H9 (cell line): ENCODE measurements around the gene MC1R. TPM values are rescaled to one million over a fixed set of nuclear protein-coding genes. Genes with fewer than 3 reads are reported as not detected.

Experiments used
- DNase-seq: peaks from one replicate; pipeline ENCODE4 v3.0.0-alpha.2; 2017
- H2AFZ ChIP-seq: one replicate; pipeline ENCODE4 v1.6.1; 2013; ENCODE audit warnings: mild to moderate bottlenecking, low read length, control low read depth, moderate library complexity
- H2AK5ac ChIP-seq: 2 replicates; pipeline ENCODE4 v1.6.1; 2013; ENCODE audit warnings: low read length, control low read depth, mixed read lengths; ENCODE audit not compliant: insufficient read length
- H2BK120ac ChIP-seq: one replicate; pipeline ENCODE4 v1.6.1; 2013; ENCODE audit warnings: low read depth, mild to moderate bottlenecking, low read length, control low read depth, inconsistent platforms; ENCODE audit not compliant: poor library complexity, severe bottlenecking
- H2BK12ac ChIP-seq: 2 replicates; pipeline ENCODE4 v1.6.1; 2013; ENCODE audit warnings: low read length, control low read depth, mixed read lengths, low read depth; ENCODE audit not compliant: insufficient read length
- H2BK15ac ChIP-seq: 2 replicates; pipeline ENCODE4 v1.6.1; 2013; ENCODE audit warnings: low read depth, low read length, control low read depth
- H2BK20ac ChIP-seq: one replicate; pipeline ENCODE4 v1.6.1; 2013; ENCODE audit warnings: low read depth, mild to moderate bottlenecking, low read length, control low read depth, inconsistent platforms; ENCODE audit not compliant: poor library complexity, severe bottlenecking
- H2BK5ac ChIP-seq: 2 replicates; pipeline ENCODE4 v1.6.1; 2013; ENCODE audit warnings: low read length, control low read depth, mixed read lengths; ENCODE audit not compliant: insufficient read length
- H3K14ac ChIP-seq: 2 replicates; pipeline ENCODE4 v1.6.1; 2013; ENCODE audit warnings: low read length, control low read depth; ENCODE audit not compliant: insufficient read depth
- H3K18ac ChIP-seq: 2 replicates; pipeline ENCODE4 v1.6.1; 2013; ENCODE audit warnings: low read depth, mild to moderate bottlenecking, mixed read lengths, low read length, control low read depth; ENCODE audit not compliant: insufficient read length
- H3K23ac ChIP-seq: 2 replicates; pipeline ENCODE4 v1.6.1; 2013; ENCODE audit warnings: low read length, control low read depth, mixed read lengths, low read depth; ENCODE audit not compliant: insufficient read length
- H3K23me2 ChIP-seq: 2 replicates; pipeline ENCODE4 v1.6.1; 2013; ENCODE audit warnings: low read depth, mild to moderate bottlenecking, mixed read lengths, low read length, control low read depth; ENCODE audit not compliant: insufficient read length, poor library complexity, severe bottlenecking
- H3K27ac ChIP-seq: 2 replicates; pipeline ENCODE4 v1.5.1; 2013; ENCODE audit warnings: low read length, control low read depth, mixed read lengths, low read depth; ENCODE audit not compliant: insufficient read length
- H3K27me3 ChIP-seq: 2 replicates; pipeline ENCODE4 v1.6.1; 2013; ENCODE audit warnings: low read length, control low read depth, inconsistent platforms; ENCODE audit not compliant: insufficient read depth
- H3K4ac ChIP-seq: 2 replicates; pipeline ENCODE4 v1.6.1; 2013; ENCODE audit warnings: low read depth, mild to moderate bottlenecking, control low read depth, inconsistent platforms, low read length, moderate library complexity
- H3K4me1 ChIP-seq: 2 replicates; pipeline ENCODE4 v1.6.1; 2013; ENCODE audit warnings: low read length, control low read depth, inconsistent platforms; ENCODE audit not compliant: insufficient read depth
- H3K4me2 ChIP-seq: 2 replicates; pipeline ENCODE4 v1.6.1; 2013; ENCODE audit warnings: low read length, control low read depth, mixed read lengths; ENCODE audit not compliant: insufficient read length, insufficient read depth
- H3K56ac ChIP-seq: 2 replicates; pipeline ENCODE4 v1.6.1; 2013; ENCODE audit warnings: low read depth, mild to moderate bottlenecking, mixed read lengths, low read length, control low read depth; ENCODE audit not compliant: insufficient read length
- H3K79me1 ChIP-seq: 2 replicates; pipeline ENCODE4 v1.6.1; 2013; ENCODE audit warnings: low read depth, mild to moderate bottlenecking, moderate library complexity, low read length, control low read depth, inconsistent platforms; ENCODE audit not compliant: insufficient read depth, poor library complexity, severe bottlenecking
- H3K79me2 ChIP-seq: 2 replicates; pipeline ENCODE4 v1.6.1; 2013; ENCODE audit warnings: low read length, control low read depth, inconsistent platforms; ENCODE audit not compliant: insufficient read depth
- H3K9ac ChIP-seq: 2 replicates; pipeline ENCODE4 v1.6.1; 2013; ENCODE audit warnings: low read length, control low read depth, mixed read lengths; ENCODE audit not compliant: insufficient read length; ENCODE audit errors: extremely low read depth
- H3K9me3 ChIP-seq: one replicate; pipeline ENCODE4 v1.6.1; 2013; ENCODE audit warnings: low read depth, low read length, inconsistent platforms; ENCODE audit not compliant: control insufficient read depth
- H3T11ph ChIP-seq: one replicate; pipeline ENCODE4 v1.6.1; 2013; ENCODE audit warnings: mild to moderate bottlenecking, low read length, control low read depth, inconsistent platforms
- H4K20me1 ChIP-seq: one replicate; pipeline ENCODE4 v1.6.1; 2013; ENCODE audit not compliant: control insufficient read depth, insufficient read length, insufficient read depth
- H4K5ac ChIP-seq: 2 replicates; pipeline ENCODE4 v1.6.1; 2013; ENCODE audit warnings: low read depth, mild to moderate bottlenecking, mixed read lengths, low read length, control low read depth; ENCODE audit not compliant: insufficient read length
- H4K8ac ChIP-seq: replicated peaks from 2 replicates; pipeline ENCODE4 v1.6.1; 2013; ENCODE audit warnings: low read length, control low read depth, mixed read lengths, low read depth; ENCODE audit not compliant: insufficient read length
- H4K91ac ChIP-seq: 2 replicates; pipeline ENCODE4 v1.6.1; 2013; ENCODE audit warnings: low read depth, mild to moderate bottlenecking, moderate library complexity, mixed read lengths, low read length, control low read depth; ENCODE audit not compliant: insufficient read length
- H3K27ac Mint-ChIP-seq, 3 experiments: 2 replicates in 2 of 3; 3 replicates in 1 of 3; pipeline ENCODE4 v1.8.0; 2020 to 2021; ENCODE audit warnings: mixed read lengths in 3 of 3, mild to moderate bottlenecking in 1 of 3, moderate library complexity in 1 of 3
- H3K27me3 Mint-ChIP-seq: 2 replicates; pipeline ENCODE4 v1.8.0; 2021; ENCODE audit warnings: low read depth, mild to moderate bottlenecking, moderate library complexity, mixed read lengths
- H3K36me3 Mint-ChIP-seq, 3 experiments: 2 replicates in 2 of 3; 3 replicates in 1 of 3; pipeline ENCODE4 v1.8.0; 2020 to 2021; ENCODE audit warnings: low read depth in 3 of 3, mixed read lengths in 3 of 3; ENCODE audit not compliant: insufficient read depth in 1 of 3
- H3K4me1 Mint-ChIP-seq, 2 experiments: 2 replicates each; pipeline ENCODE4 v1.8.0; 2020; ENCODE audit warnings: mixed read lengths in 2 of 2
- H3K4me3 Mint-ChIP-seq, 2 experiments: 2 replicates in 1 of 2; 3 replicates in 1 of 2; pipeline ENCODE4 v1.8.0; 2020 to 2021; ENCODE audit warnings: mild to moderate bottlenecking in 2 of 2, mixed read lengths in 2 of 2, moderate library complexity in 1 of 2
- H3K9me3 Mint-ChIP-seq, 2 experiments: 2 replicates in 1 of 2; 3 replicates in 1 of 2; pipeline ENCODE4 v1.8.0; 2020; ENCODE audit warnings: mild to moderate bottlenecking in 2 of 2, mixed read lengths in 2 of 2, moderate library complexity in 1 of 2
- WGBS: extraction: QIAGEN DNeasy Blood & Tissue Kit; methylation state at CpG from one replicate; pipeline ENCODE4 v1.1.7; 2013; ENCODE audit warnings: missing lambda C conversion rate, low lambda C conversion rate, mixed read lengths; ENCODE audit not compliant: insufficient read length; ENCODE audit errors: extremely low coverage; 5-methylcytosine and 5-hydroxymethylcytosine counted together
- total RNA-seq: library from RNA; stranded (reverse); gene quantifications from 2 replicates; pipeline ENCODE4 v1.2.1, GENCODE V29; 2021
- TF ChIP-seq, protein P1 (sequence below): fragments of 200-600 bp; sonication (generic); conservative IDR thresholded peaks from 3 replicates; pipeline ENCODE4 v1.8.0; 2021; ENCODE audit warnings: antibody characterized with exemption, mild to moderate bottlenecking

The MC1R gene
- total RNA-seq, 1 experiment from 2014 or later: 4.7 TPM

DNA sequence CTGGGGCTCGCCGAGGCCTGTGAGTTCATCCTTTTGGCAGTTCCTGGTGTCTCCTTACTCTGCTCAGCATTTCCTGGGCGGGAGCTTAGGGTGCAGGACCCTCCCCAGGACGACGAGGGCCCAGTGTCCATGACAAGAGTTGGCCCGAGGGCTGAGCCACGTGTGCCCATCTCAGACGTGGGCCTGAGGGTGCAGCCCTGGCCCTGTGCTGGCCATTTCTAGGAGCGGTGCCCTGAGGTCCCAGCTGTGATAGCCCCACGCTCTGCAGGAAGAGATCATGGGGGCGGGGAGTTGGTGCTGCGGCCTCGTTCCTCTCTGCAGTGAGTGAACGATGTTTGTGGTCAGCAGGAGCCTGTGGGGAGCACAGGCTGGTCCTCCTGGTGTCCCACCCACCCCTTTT is 6.0 kb upstream of the MC1R start:
- no peaks in the 10 kb centered on the region for H4K20me1 ChIP-seq
- no peak overlapping the region for H3K18ac ChIP-seq
- Mint-ChIP-seq H3K27me3 (no peaks in the 10 kb centered on the region), H3K4me3 (no peak overlapping the region), H3K27ac (no peak overlapping the region), H3K36me3 (peaks cover 16 to 29% (median 24%) of the 10 kb centered on the region in 3 experiments; a peak in 6 of 7 replicates), H3K4me1 (peaks cover 2 to 7% of the 10 kb centered on the region in 2 experiments; a peak in 2 of 4 replicates), H3K9me3 (peaks cover 1 to 7% of the 10 kb centered on the region in 2 experiments; a peak in 2 of 5 replicates)
- no peak overlapping the region for H3T11ph ChIP-seq
- H3K4me2 ChIP-seq: no peak overlapping the region
- TF ChIP-seq, protein P1, sequence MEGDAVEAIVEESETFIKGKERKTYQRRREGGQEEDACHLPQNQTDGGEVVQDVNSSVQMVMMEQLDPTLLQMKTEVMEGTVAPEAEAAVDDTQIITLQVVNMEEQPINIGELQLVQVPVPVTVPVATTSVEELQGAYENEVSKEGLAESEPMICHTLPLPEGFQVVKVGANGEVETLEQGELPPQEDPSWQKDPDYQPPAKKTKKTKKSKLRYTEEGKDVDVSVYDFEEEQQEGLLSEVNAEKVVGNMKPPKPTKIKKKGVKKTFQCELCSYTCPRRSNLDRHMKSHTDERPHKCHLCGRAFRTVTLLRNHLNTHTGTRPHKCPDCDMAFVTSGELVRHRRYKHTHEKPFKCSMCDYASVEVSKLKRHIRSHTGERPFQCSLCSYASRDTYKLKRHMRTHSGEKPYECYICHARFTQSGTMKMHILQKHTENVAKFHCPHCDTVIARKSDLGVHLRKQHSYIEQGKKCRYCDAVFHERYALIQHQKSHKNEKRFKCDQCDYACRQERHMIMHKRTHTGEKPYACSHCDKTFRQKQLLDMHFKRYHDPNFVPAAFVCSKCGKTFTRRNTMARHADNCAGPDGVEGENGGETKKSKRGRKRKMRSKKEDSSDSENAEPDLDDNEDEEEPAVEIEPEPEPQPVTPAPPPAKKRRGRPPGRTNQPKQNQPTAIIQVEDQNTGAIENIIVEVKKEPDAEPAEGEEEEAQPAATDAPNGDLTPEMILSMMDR: no peak
- no peaks in the 10 kb centered on the region for H3K79me1 ChIP-seq
- no peak overlapping the region for H2BK20ac ChIP-seq
- no peak overlapping the region for H3K56ac ChIP-seq
- no peak overlapping the region for H3K23ac ChIP-seq
- H3K23me2 ChIP-seq: no peaks in the 10 kb centered on the region
- no peak for DNase-seq
- no peaks in the 10 kb centered on the region for H3K4me1 ChIP-seq
- no peak overlapping the region for H4K91ac ChIP-seq
- H3K27me3 ChIP-seq: no peaks in the 10 kb centered on the region
- H3K27ac ChIP-seq: no peak overlapping the region
- H2BK12ac ChIP-seq: no peak overlapping the region
- H2BK5ac ChIP-seq: no peak overlapping the region
- H2AFZ ChIP-seq: no peak overlapping the region
- no peak overlapping the region for H3K4ac ChIP-seq
- H2AK5ac ChIP-seq: no peak overlapping the region
- H3K9me3 ChIP-seq: no peaks in the 10 kb centered on the region
- H3K9ac ChIP-seq: no peak overlapping the region
- H3K79me2 ChIP-seq: no peaks in the 10 kb centered on the region
- H4K5ac ChIP-seq: no peak overlapping the region
- H2BK15ac ChIP-seq: no peak overlapping the region
- H2BK120ac ChIP-seq: no peak overlapping the region
- no CpG with 5 or more reads among the region's 14 CpGs for WGBS
- no peak overlapping the region for H3K14ac ChIP-seq
- H4K8ac ChIP-seq: no peak overlapping the region
